GM12865 (cell line): ENCODE measurements around the gene STARD13.
"Not testable (repeated sequence)": the region's sequence is repeated elsewhere in the genome, so short reads cannot be mapped to it uniquely, and the experiment has no call there.

Experiments used
- DNase-seq: peaks from one replicate; pipeline ENCODE4 v3.0.0; 2010; ENCODE audit warnings: low read depth
- H3K4me3 ChIP-seq: 2 replicates; pipeline ENCODE4 v1.5.1; 2011; ENCODE audit warnings: mild to moderate bottlenecking, low read depth, low read length, control low read depth
- TF ChIP-seq, protein P1 (sequence below): IDR thresholded peaks from 2 replicates; pipeline ENCODE4 v1.5.1; 2011; ENCODE audit warnings: low read length, control low read depth, low read depth, inconsistent platforms; ENCODE audit not compliant: insufficient read depth; ENCODE audit errors: missing control alignments

STARD13 gene

GRCh38 chr13:33168321-33168960, 117.1 kb downstream of the STARD13 start:
- no peak for DNase-seq
- H3K4me3 ChIP-seq = no peak overlapping the region
- TF ChIP-seq, protein P1, sequence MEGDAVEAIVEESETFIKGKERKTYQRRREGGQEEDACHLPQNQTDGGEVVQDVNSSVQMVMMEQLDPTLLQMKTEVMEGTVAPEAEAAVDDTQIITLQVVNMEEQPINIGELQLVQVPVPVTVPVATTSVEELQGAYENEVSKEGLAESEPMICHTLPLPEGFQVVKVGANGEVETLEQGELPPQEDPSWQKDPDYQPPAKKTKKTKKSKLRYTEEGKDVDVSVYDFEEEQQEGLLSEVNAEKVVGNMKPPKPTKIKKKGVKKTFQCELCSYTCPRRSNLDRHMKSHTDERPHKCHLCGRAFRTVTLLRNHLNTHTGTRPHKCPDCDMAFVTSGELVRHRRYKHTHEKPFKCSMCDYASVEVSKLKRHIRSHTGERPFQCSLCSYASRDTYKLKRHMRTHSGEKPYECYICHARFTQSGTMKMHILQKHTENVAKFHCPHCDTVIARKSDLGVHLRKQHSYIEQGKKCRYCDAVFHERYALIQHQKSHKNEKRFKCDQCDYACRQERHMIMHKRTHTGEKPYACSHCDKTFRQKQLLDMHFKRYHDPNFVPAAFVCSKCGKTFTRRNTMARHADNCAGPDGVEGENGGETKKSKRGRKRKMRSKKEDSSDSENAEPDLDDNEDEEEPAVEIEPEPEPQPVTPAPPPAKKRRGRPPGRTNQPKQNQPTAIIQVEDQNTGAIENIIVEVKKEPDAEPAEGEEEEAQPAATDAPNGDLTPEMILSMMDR = no peak

- TF ChIP-seq, protein P1 = no peak
- H3K4me3 ChIP-seq = no peak overlapping the region
- DNase-seq = no peak
Observed at GRCh38 chr13:33167491-33167890, 118.1 kb downstream of the STARD13 start.

DNA sequence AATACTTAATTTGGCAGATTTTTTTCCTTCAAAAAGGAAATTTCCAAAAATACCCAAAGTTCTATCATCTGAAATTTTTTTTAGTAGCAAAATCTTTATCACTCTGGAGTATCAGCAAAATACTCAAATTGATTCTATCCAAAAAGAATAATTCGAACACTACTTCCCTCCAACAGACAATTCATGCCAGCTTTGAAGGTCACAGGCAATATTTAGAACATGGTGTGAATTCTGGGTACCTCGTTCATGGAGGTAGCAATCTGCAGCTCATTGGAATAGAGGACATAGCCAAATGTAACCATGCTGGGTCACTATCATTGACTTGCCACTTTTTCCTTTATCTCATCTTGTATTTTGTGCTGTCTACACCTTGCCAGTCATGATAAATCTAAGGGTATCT, 119.8 kb downstream of the STARD13 start:
- no peak for DNase-seq
- no peak overlapping the region for H3K4me3 ChIP-seq
- TF ChIP-seq, protein P1 = no peak

- no peak for DNase-seq
- TF ChIP-seq, protein P1 = no peak
- H3K4me3 ChIP-seq = no peak overlapping the region
Observed at GRCh38 chr13:33164331-33164730, 121.2 kb downstream of the STARD13 start.

DNA sequence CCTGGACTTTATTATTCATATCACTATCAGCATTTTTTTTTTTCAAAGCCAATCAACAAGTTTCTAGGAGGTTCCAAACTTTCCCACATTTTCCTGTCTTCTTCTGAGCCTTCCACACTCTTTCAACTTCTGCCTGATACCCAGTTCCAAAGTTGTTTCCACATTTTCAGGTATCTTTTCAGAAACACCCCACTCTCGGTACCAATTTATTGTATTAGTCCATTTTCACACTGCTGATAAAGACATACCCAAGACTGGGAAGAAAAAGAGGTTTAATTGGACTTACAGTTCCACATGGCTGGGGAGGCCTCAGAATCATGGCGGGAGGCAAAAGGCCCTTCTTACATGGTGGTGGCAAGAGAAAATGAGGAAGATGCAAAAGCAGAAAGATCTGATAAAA, 122.8 kb downstream of the STARD13 start:
- DNase-seq, H3K4me3 ChIP-seq: not testable (repeated sequence)

- TF ChIP-seq, protein P1 = no peak
- no peak overlapping the region for H3K4me3 ChIP-seq
- no peak for DNase-seq
Observed at GRCh38 chr13:33158816-33159215, 126.7 kb downstream of the STARD13 start.

GRCh38 chr13:33158271-33158670, 127.3 kb downstream of the STARD13 start:
- H3K4me3 ChIP-seq = no peak overlapping the region
- TF ChIP-seq, protein P1 = no peak
- no peak for DNase-seq
